Fibroblast of lung (primary cell): ENCODE measurements around the gene ECPAS.

Source experiments
- CTCF ChIP-seq, 2 donors: IDR thresholded peaks in 1 of 2; conservative IDR thresholded peaks in 1 of 2; 1 replicate in 1 of 2; 2 replicates in 1 of 2; pipeline ENCODE4 v1.5.1; 2011 to 2012; ENCODE audit warnings: low read length in 2 of 2, control low read depth in 1 of 2, inconsistent platforms in 1 of 2, low read depth in 1 of 2, mild to moderate bottlenecking in 1 of 2
- EZH2 ChIP-seq: IDR thresholded peaks from 2 replicates; pipeline ENCODE4 v1.5.1; 2012; ENCODE audit warnings: low read length, control low read depth, mild to moderate bottlenecking; ENCODE audit errors: missing control alignments

GRCh38 chr9:111360881-111361280 is 123.3 kb downstream of the ECPAS start:
- TF ChIP-seq EZH2 (no peak), CTCF (conservative IDR thresholded peaks at IDR 0.05 in 1 of 2, IDR thresholded peaks at IDR 0.05 in 1 of 2; ENCODE audit: low read depth in 1 of 2, low read length in 2 of 2) (no peak)
